Measurements from ENCODE around the gene KMT2D. TPM values are rescaled to one million over a fixed set of nuclear protein-coding genes. Genes with fewer than 3 reads are reported as not detected.

The KMT2D gene
- total RNA-seq, 2 experiments from 2014 or later: 41.8 to 129 TPM

- H3K4me1 ChIP-seq (ENCODE audit: insufficient read depth, low read length, poor library complexity, severe bottlenecking): peaks cover 19% of the 10 kb centered on the region
- H3K27ac ChIP-seq (ENCODE audit: low read depth, low read length, poor library complexity, severe bottlenecking): no peak overlapping the region
- intact Hi-C loops (cut with micrococcal nuclease; ENCODE audit: unreplicated experiment): loop anchor here (1.0 kb wide), 1 partner anchor 27 kb away; no protein-coding TSS in a partner anchor
Measured at GRCh38 chr12:49091836-49092085, 31.2 kb upstream of the KMT2D start.

GRCh38 chr12:49091056-49091835 lies 30.7 kb upstream of the KMT2D start:
- ChIA-PET CTCF (ENCODE audit: unreplicated experiment) (interaction anchor here (1.2 to 2.2 kb wide), 3 partner anchors 9 to 21 kb away, joined by 4 to 16 read pairs (median 4); no protein-coding TSS in a partner anchor), POLR2A (interaction anchor here (0.6 kb wide), 1 partner anchor 23 kb away, joined by 3 read pairs; no protein-coding TSS in a partner anchor)
- DNase-seq (ENCODE audit: low spot score): no peak
- Histone ChIP-seq H3K9me3 (ENCODE audit: low read length) (no peaks in the 10 kb centered on the region), H3K79me2 (ENCODE audit: insufficient read depth, low read depth, low read length) (no peaks in the 10 kb centered on the region), H3K9me2 (ENCODE audit: insufficient read depth, low read length) (no peaks in the 10 kb centered on the region), H3K4me3 (ENCODE audit: low read depth, low read length, poor library complexity, severe bottlenecking) (no peak overlapping the region), H3K4me2 (ENCODE audit: low read length) (peak overlapping the region; percentile 56), H4K20me1 (ENCODE audit: insufficient read depth, low read length) (no peaks in the 10 kb centered on the region), H3K36me3 (ENCODE audit: insufficient read depth, low read length) (no peaks in the 10 kb centered on the region), H2AFZ (ENCODE audit: low read length) (no peak overlapping the region), H3K27ac (ENCODE audit: low read depth, low read length, poor library complexity, severe bottlenecking) (no peak overlapping the region), H3K4me1 (ENCODE audit: insufficient read depth, low read length, poor library complexity, severe bottlenecking) (peaks cover 19% of the 10 kb centered on the region)
- TF ChIP-seq EZH2phosphoT487 (IDR thresholded peaks at IDR 0.05; ENCODE audit: borderline replicate concordance, low read depth, low read length) (no peak), CTCF (conservative IDR thresholded peaks at IDR 0.05; ENCODE audit: low read length) (no peak)
- intact Hi-C loops (cut with micrococcal nuclease; ENCODE audit: unreplicated experiment): no loop called here
- BruUV-seq (replicated peaks): no TSS peak

More at GRCh38 chr12:49091836-49092085, 31.2 kb upstream of the KMT2D start:
- Histone ChIP-seq H3K9me3 (ENCODE audit: low read length) (no peaks in the 10 kb centered on the region), H2AFZ (ENCODE audit: low read length) (no peak overlapping the region), H3K79me2 (ENCODE audit: insufficient read depth, low read depth, low read length) (no peaks in the 10 kb centered on the region), H3K4me2 (ENCODE audit: low read length) (peak overlapping the region; percentile 56), H3K4me3 (ENCODE audit: low read depth, low read length, poor library complexity, severe bottlenecking) (peak overlapping the region; percentile 23), H3K9me2 (ENCODE audit: insufficient read depth, low read length) (no peaks in the 10 kb centered on the region), H4K20me1 (ENCODE audit: insufficient read depth, low read length) (no peaks in the 10 kb centered on the region), H3K36me3 (ENCODE audit: insufficient read depth, low read length) (no peaks in the 10 kb centered on the region)
- ChIA-PET POLR2A (no interaction called here), CTCF (ENCODE audit: unreplicated experiment) (interaction anchor here (1.2 to 2.2 kb wide), 3 partner anchors 9 to 22 kb away, joined by 4 to 16 read pairs (median 4); no protein-coding TSS in a partner anchor)
- TF ChIP-seq EZH2phosphoT487 (IDR thresholded peaks at IDR 0.05; ENCODE audit: borderline replicate concordance, low read depth, low read length): no peak
- TF ChIP-seq CTCF (conservative IDR thresholded peaks at IDR 0.05; ENCODE audit: low read length): no peak
- BruUV-seq (replicated peaks): no TSS peak
- DNase-seq (ENCODE audit: low spot score): no peak
